SK-N-MC (cell line): ENCODE results near the gene WBP1L.
A peak's percentile ranks its signal among the peaks of the same experiment; 100 is the strongest.

Experiments
- DNase-seq: peaks from one replicate; pipeline ENCODE4 v3.0.0-alpha.2; 2011; ENCODE audit warnings: low read depth, low spot score
- H3K27ac ChIP-seq: fragments of 200-600 bp; sonication (generic); 2 replicates; pipeline ENCODE4 v1.5.1; 2016; ENCODE audit warnings: mixed run types
- H3K36me3 ChIP-seq: fragments of 200-600 bp; sonication (generic); 2 replicates; pipeline ENCODE4 v1.6.1; 2017; ENCODE audit warnings: antibody characterized with exemption, low read length, mixed read lengths; ENCODE audit not compliant: insufficient read depth
- H3K4me3 ChIP-seq: fragments of 200-600 bp; sonication (generic); 2 replicates; pipeline ENCODE4 v1.5.1; 2016
- H3K9ac ChIP-seq: fragments of 200-600 bp; sonication (generic); 2 replicates; pipeline ENCODE4 v1.8.0; 2017; ENCODE audit warnings: mixed run types, mixed read lengths; ENCODE audit not compliant: insufficient read length
- H3K9me3 ChIP-seq: fragments of 200-600 bp; sonication (generic); 2 replicates; pipeline ENCODE4 v1.6.1; 2017; ENCODE audit warnings: low read depth, mild to moderate bottlenecking, antibody characterized with exemption, low read length, moderate library complexity, mixed read lengths
- EZH2 ChIP-seq: fragments of 200-600 bp; sonication (generic); IDR thresholded peaks from one replicate; pipeline ENCODE4 v1.6.1; 2017; ENCODE audit warnings: antibody characterized with exemption
- FOXP2 ChIP-seq: optimal IDR thresholded peaks from 2 replicates; pipeline ENCODE3; 2011; ENCODE audit warnings: mild to moderate bottlenecking, moderate library complexity; ENCODE audit not compliant: insufficient read depth; ENCODE audit errors: extremely low read length, control extremely low read depth
- POLR2AphosphoS5 ChIP-seq: IDR thresholded peaks from 2 replicates; pipeline ENCODE4 v1.6.1; 2012; ENCODE audit warnings: mild to moderate bottlenecking, low read depth, low read length, borderline replicate concordance

Gene WBP1L

GRCh38 chr10:102780527-102780808 lies 36.7 kb downstream of the WBP1L start:
- no peak overlapping the region for H3K27ac ChIP-seq
- no peak for TF ChIP-seq FOXP2
- no peak for TF ChIP-seq EZH2
- H3K4me3 ChIP-seq = no peak overlapping the region
- no peaks in the 10 kb centered on the region for H3K9me3 ChIP-seq
- no peaks in the 10 kb centered on the region for H3K36me3 ChIP-seq
- no peak overlapping the region for H3K9ac ChIP-seq
- DNase-seq = no peak

GRCh38 chr10:102781090-102781920 lies 37.6 kb downstream of the WBP1L start:
- TF ChIP-seq POLR2AphosphoS5 = no peak
- no peak overlapping the region for H3K9ac ChIP-seq

GRCh38 chr10:102781921-102782557 lies 38.3 kb downstream of the WBP1L start:
- no peak overlapping the region for H3K9ac ChIP-seq
- DNase-seq = no peak
- TF ChIP-seq FOXP2 (no peak), POLR2AphosphoS5 (no peak), EZH2 (no peak)
- H3K27ac ChIP-seq = no peak overlapping the region
- H3K9me3 ChIP-seq = no peaks in the 10 kb centered on the region
- no peaks in the 10 kb centered on the region for H3K36me3 ChIP-seq
- H3K4me3 ChIP-seq = no peak overlapping the region

More at GRCh38 chr10:102781090-102781920, 37.6 kb downstream of the WBP1L start:
- Histone ChIP-seq H3K27ac (no peak overlapping the region), H3K9me3 (no peaks in the 10 kb centered on the region), H3K4me3 (no peak overlapping the region), H3K36me3 (no peaks in the 10 kb centered on the region)
- no peak for DNase-seq

- H3K9me3 ChIP-seq = no peaks in the 10 kb centered on the region
- no peak overlapping the region for H3K9ac ChIP-seq
- DNase-seq = no peak
- H3K36me3 ChIP-seq = no peaks in the 10 kb centered on the region
- no peak overlapping the region for H3K4me3 ChIP-seq
- H3K27ac ChIP-seq = no peak overlapping the region
- TF ChIP-seq POLR2AphosphoS5 = no peak
- TF ChIP-seq EZH2 = no peak
- no peak for TF ChIP-seq FOXP2
Measured at GRCh38 chr10:102782673-102783551, 39.2 kb downstream of the WBP1L start.

GRCh38 chr10:102783568-102783967 lies 39.8 kb downstream of the WBP1L start:
- no peaks in the 10 kb centered on the region for H3K9me3 ChIP-seq
- DNase-seq = no peak
- no peak overlapping the region for H3K4me3 ChIP-seq
- H3K27ac ChIP-seq = no peak overlapping the region
- no peaks in the 10 kb centered on the region for H3K36me3 ChIP-seq
- TF ChIP-seq POLR2AphosphoS5 = no peak
- no peak for TF ChIP-seq FOXP2
- no peak overlapping the region for H3K9ac ChIP-seq

- H3K36me3 ChIP-seq = no peaks in the 10 kb centered on the region
- peak; percentile 75 for DNase-seq
- no peak overlapping the region for H3K27ac ChIP-seq
- H3K9ac ChIP-seq = no peak overlapping the region
- TF ChIP-seq FOXP2 (no peak), POLR2AphosphoS5 (no peak), EZH2 (no peak)
- peak overlapping the region; percentile 42; the same call in 1 of the 2 replicates for H3K4me3 ChIP-seq
- H3K9me3 ChIP-seq = no peaks in the 10 kb centered on the region
Measured at GRCh38 chr10:102785818-102786217, 42.1 kb downstream of the WBP1L start.

- no peak for DNase-seq
- H3K4me3 ChIP-seq = no peak overlapping the region
- no peaks in the 10 kb centered on the region for H3K9me3 ChIP-seq
- no peak overlapping the region for H3K27ac ChIP-seq
- H3K9ac ChIP-seq = no peak overlapping the region
- no peaks in the 10 kb centered on the region for H3K36me3 ChIP-seq
- TF ChIP-seq EZH2 = no peak
- no peak for TF ChIP-seq POLR2AphosphoS5
- no peak for TF ChIP-seq FOXP2
Measured at GRCh38 chr10:102791754-102792395, 48.1 kb downstream of the WBP1L start.
